Testis (tissue), 2 donors: ENCODE results near the gene PDGFB.

Experiments used
- POLR2A ChIP-seq: fragments of 450-650 bp; IDR thresholded peaks from one replicate; pipeline ENCODE4 v1.6.1; 2017; ENCODE audit warnings: antibody characterized with exemption, mild to moderate bottlenecking, moderate library complexity
- TF ChIP-seq, protein P1 (sequence below), 3 experiments: fragments of 450-650 bp in 2 of 3; fragments of 200-600 bp in 1 of 3; sonication (generic) in 1 of 3; IDR thresholded peaks; one replicate each; pipeline ENCODE4 v1.5.1; 2016 to 2019; ENCODE audit warnings: antibody characterized with exemption in 3 of 3, mild to moderate bottlenecking in 2 of 3, moderate library complexity in 1 of 3

- TF ChIP-seq, protein P1, sequence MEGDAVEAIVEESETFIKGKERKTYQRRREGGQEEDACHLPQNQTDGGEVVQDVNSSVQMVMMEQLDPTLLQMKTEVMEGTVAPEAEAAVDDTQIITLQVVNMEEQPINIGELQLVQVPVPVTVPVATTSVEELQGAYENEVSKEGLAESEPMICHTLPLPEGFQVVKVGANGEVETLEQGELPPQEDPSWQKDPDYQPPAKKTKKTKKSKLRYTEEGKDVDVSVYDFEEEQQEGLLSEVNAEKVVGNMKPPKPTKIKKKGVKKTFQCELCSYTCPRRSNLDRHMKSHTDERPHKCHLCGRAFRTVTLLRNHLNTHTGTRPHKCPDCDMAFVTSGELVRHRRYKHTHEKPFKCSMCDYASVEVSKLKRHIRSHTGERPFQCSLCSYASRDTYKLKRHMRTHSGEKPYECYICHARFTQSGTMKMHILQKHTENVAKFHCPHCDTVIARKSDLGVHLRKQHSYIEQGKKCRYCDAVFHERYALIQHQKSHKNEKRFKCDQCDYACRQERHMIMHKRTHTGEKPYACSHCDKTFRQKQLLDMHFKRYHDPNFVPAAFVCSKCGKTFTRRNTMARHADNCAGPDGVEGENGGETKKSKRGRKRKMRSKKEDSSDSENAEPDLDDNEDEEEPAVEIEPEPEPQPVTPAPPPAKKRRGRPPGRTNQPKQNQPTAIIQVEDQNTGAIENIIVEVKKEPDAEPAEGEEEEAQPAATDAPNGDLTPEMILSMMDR (IDR thresholded peaks at IDR 0.05), result no peak
- no peak for TF ChIP-seq POLR2A
These were observed 31.8 kb upstream of the PDGFB start for GRCh38 chr22:39276440-39277141.
